HG02852 (cell line): Measurements from ENCODE around the gene CFD.
"Not testable (repeated sequence)": the region's sequence is repeated elsewhere in the genome, so short reads cannot be mapped to it uniquely, and the experiment has no call there.

Experiments used
- ATAC-seq: cut with Tn5 transposase; IDR thresholded peaks from one replicate; pipeline ENCODE4 v1.9.1; 2021; ENCODE audit warnings: mild to moderate bottlenecking, moderate library complexity; ENCODE audit not compliant: unreplicated experiment

Gene CFD

DNA sequence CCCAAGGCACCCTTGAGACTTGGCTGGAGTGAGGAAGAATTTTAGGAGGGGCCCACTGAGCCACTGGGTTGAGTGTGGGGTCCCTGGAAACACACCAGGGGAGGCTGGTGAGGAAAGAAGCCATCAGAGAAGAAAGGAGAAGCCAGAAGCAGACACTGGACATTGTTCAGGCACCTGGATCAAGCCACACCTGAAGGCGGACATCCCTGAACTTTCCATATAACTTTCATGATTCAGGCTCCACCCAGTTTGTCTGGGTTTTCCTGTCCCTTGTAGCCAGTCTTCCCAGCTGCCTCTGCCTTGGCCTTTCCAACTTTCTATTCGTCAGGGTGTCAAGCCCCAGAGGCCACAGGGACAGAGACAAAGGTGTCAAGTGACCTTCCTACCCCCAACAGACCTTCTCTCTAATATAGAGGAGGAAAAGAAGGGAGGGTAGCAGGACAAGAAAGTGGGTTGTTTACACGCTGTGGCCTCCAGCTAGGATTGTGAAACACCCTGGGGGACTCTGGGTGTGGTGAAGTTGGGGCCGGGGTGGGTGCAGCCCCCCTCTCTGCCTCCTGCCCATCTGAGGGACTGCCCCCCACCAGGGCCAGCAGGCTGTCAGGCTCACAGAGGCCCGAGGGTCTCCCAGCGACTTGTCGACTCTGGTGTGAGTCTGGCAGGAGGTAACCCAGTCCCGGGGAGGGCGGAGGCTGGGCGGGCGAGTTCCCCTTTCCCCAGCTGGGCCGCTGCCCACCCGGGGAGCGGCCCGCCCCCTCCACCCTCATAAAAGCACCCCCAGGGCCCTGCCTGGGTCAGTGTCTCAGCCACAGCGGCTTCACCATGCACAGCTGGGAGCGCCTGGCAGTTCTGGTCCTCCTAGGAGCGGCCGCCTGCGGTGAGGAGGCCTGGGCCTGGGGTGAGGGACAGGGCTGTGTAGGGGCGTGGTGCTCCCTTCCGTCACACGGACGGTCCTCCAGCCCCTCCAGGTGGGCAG lies at the start of gene CFD:
Gene CFD (plus strand): TSS at position 797 of the 976 bp plus-strand sequence. CDS start 26 bp downstream, at position 823.
- no peak for ATAC-seq

DNA sequence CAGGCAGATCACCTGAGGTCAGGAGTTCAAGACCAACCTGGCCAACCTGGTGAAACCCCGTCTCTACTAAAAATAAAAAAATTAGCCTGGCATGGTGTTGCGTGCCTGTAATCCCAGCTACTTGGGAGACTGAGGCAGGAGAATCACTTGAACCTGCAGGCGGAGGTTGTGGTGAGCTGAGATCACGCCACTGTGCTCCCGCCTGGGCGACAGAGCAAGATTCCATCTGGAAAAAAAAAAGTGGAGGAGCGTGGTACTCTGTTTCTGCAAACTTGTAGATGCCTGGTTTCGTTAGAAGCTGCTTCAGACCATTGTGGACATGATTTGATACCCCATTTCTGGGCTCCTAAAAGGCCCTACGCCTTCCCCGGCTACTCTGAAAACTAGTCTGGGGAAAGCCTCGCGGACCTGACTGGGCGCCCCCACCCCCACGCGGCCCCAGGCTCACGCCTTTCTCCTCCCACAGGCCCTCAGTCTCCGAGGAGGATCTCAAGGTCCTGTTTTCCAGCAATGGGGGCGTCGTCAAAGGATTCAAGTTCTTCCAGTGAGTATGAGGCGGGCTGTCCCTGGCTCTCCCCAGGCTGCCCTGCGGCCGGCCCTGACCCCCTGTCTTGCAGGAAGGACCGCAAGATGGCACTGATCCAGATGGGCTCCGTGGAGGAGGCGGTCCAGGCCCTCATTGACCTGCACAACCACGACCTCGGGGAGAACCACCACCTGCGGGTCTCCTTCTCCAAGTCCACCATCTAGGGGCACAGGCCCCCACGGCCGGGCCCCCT lies 49.2 kb upstream of the CFD start:
- no peak for ATAC-seq

DNA sequence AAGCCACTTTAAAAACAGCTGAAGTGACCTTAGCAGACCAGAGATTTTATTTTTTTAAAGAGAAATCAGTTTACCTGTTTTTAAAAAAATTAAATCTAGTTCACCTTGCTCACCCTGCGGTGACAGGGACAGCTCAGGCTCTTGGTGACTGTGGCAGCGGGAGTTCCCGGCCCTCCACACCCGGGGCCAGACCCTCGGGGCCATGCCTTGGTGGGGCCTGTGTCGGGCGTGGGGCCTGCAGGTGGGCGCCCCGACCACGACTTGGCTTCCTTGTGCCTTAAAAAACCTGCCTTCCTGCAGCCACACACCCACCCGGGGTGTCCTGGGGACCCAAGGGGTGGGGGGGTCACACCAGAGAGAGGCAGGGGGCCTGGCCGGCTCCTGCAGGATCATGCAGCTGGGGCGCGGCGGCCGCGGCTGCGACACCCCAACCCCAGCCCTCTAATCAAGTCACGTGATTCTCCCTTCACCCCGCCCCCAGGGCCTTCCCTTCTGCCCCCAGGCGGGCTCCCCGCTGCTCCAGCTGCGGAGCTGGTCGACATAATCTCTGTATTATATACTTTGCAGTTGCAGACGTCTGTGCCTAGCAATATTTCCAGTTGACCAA lies 48.5 kb upstream of the CFD start:
- ATAC-seq = no peak

DNA sequence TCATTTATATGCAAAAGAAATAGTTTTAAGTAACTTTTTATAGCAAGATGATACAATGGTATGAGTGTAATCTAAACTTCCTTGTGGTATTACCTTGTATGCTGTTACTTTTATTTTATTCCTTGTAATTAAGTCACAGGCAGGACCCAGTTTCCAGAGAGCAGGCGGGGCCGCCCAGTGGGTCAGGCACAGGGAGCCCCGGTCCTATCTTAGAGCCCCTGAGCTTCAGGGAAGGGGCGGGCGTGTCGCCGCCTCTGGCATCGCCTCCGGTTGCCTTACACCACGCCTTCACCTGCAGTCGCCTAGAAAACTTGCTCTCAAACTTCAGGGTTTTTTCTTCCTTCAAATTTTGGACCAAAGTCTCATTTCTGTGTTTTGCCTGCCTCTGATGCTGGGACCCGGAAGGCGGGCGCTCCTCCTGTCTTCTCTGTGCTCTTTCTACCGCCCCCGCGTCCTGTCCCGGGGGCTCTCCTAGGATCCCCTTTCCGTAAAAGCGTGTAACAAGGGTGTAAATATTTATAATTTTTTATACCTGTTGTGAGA lies 47.9 kb upstream of the CFD start:
- ATAC-seq = no peak

DNA sequence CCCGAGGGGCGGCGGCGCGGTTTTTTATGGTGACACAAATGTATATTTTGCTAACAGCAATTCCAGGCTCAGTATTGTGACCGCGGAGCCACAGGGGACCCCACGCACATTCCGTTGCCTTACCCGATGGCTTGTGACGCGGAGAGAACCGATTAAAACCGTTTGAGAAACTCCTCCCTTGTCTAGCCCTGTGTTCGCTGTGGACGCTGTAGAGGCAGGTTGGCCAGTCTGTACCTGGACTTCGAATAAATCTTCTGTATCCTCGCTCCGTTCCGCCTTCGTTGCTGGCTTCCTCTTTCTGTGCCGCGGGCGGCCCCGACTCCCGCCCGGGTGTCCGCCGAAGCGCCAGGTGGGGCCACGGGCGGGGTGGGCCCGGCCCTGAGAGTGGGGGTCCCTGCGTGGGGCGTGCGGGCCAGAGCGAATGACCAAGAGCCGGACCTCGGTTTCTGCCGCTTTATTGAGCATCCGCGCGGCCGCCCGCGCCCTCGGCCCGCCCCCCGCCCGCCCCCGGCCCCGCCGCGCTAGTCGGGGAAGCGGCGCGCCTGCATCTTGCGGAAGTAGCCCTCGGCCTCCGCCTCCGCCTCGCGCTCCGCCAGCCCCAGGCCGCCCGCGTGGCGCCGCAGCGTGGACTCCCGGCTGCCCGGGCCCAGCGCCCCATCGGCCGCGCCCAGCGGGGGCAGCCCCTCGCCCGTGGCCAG lies 47.3 kb upstream of the CFD start:
- no peak for ATAC-seq

DNA sequence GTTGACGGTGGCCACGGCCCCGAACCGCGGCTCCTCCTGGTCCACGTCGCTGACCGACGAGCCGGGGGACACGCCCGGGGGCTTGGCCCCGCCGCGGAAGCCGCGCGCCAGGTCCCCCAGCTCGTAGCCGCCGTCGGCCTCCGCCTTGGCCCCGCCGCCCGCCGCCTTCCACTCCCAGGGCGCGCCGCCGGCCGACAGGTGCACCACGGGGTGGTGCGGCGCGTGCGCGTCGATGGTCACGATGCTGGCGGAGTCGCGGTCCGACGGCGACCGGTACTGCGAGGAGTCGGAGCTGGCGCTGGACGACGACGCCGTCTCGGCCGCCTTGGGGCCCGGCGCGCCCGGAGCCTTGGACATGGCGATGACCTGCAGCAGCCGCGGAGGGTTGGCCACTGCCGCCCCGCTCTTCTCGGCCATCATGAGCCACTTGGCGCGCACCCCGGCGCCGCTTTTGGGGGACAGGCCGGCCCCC lies 46.7 kb upstream of the CFD start:
- no peak for ATAC-seq

DNA sequence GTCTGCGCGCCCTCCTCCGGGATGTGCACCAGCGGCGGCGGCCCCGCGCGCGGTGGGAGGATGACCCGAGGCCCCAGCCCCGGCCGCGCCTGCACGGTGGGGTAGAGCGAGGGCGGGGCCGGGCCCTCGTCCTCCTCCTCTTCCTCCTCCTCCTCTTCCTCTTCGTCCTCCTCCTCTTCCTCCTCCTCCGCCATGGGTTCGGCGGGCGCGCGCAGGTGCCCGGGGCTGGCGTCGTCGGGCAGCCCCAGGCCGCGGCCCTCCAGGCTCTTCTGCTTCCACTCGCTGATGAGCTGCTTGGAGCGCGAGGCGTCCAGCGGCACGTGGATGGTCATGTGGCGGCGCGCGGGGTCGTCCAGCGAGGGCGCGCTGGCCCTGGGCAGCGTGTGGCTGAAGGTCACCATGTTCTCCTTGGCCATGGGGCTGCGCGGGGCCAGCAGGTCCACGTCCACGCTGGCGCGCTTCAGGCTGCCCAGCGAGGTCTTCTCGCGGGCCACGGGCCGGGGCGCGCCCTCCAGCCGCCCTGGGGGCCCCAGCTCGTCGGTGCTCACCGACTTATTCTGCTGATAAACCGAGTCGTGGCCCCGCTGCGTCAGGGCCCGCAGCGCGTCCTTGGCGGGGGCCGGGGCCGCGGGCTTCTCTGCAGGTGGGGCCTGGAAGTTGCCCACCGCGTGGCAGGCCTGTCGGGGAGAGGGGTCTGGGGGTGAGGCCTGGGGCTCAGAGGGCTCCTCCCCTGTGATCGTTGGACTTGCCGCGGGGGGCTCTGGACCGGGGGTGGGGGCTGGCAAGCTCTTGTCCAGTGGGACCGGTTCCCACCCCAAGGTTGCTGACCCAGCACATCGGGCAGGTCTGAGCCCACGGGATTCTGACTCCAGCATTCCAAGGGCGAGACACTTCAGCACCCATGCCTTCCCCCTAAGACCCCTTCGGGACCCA lies 46.0 kb upstream of the CFD start:
- no peak for ATAC-seq

DNA sequence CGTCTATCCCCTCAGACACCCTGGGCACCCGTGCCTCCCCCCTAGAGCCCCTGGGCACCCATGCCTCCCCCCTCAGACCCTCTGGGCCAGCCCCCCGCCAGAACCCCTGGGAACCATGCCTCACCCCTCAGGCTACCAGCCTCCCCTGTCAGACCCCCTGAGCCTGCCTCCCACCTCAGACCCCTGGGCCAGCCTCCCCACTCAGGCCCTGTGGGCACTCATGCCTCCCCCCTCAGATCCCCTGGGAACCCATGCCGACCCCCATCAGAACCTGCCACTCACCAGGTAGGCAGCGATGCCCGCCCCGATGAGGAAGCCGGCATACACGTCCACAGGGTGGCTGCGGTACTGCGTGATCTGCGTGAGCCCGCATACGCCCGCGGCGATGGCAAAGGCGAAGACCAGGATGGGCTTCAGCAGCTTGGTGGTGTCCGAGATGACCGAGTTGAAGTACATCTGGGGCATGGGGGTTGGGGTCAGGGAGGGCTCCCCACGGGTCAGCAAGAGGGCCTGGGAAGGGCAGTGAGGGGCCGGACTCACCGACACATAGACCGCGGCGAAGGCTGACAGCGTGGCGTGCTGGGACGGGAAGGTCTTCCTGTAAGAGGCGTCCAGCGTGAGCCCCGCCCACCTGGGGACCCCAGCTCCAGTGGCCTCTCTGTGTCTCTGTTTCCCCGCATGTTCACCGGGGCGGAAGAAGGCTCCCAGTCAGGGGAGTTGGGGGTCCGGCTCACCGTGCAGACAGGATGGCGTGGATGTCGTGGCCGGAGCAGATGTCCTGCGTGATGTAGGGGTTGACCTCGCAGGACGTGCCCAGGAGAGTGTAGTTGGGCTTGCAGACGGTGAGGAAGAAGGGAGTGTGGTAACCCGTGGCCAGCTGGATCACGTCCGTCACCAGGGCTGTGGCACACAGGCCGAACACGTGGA lies 45.0 kb upstream of the CFD start:
- ATAC-seq = no peak

DNA sequence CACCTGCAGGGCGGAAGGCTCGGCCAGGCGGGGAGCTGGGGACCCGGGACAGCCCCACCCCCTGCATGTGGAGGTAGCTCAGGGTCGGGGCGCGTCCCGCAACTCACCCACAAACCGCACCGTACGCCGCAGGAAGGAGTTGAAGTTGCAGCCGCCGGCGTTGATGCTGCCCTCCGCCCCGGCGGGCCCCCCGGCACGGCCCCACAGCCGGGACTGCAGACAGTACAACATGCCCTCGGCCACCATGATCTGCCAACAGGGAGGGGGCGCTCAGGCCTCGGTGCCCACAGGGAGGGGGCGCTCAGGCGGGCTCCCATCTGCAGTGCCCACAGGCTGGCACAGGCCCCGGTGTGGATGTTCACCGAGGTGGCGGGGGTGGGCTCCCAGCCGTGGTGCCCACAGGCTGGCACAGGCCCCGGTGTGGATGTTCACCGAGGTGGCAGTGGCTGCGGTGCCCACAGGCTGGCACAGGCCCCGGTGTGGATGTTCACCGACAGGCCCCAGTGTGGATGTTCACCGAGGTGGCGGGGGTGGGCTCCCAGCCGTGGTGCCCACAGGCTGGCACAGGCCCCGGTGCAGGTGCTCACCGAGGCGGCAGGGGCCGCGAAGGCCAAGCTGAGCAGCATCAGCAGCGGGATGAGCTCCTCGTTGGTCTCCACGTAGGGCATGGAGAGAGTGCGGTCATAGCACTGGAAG lies 44.2 kb upstream of the CFD start:
- ATAC-seq = no peak

DNA sequence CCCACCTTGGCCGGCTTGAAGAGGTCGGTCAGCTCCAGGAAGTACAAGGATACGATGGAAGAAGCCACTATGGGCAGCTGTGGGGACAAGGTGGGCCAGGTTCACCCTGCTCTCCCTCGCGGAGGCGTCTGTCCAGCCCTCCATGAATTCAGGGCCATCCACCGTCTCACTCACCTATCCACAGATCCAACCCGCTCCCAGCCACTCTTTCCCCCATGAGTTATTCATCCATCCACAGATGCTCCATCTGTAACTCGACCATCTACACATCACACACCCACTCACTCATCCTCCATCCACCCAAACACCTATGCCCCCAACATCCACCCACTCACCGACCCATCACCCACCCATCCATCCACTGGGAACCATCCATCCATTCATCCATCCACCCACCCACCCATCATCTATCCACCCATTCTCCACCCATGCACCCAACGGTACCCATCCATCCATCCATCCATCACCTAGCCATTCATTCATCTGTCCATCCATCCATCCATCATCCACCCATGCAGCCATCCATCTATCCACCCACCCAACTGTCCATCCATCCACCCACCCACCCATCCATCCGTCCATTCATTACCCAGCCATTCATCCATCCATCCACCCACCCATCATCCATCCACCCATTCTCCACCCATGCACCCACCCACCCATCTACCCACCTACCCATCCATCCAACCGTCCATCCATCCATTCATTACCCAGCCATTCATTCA lies 43.5 kb upstream of the CFD start:
- ATAC-seq = no peak

DNA sequence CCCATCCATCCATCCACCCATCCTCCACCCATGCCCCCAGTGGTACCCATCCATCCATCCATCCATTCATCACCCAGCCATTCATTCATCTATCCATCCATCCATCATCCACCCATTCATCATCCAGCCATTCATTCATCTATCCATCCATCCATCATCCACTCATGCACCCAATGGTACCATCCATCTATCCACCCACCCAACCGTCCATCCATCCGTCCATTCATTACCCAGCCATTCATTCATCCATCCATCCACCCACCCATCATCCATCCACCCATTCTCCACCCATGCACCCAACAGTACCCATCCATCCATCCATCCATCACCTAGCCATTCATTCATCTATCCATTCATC lies 43.0 kb upstream of the CFD start:
- ATAC-seq = no peak

DNA sequence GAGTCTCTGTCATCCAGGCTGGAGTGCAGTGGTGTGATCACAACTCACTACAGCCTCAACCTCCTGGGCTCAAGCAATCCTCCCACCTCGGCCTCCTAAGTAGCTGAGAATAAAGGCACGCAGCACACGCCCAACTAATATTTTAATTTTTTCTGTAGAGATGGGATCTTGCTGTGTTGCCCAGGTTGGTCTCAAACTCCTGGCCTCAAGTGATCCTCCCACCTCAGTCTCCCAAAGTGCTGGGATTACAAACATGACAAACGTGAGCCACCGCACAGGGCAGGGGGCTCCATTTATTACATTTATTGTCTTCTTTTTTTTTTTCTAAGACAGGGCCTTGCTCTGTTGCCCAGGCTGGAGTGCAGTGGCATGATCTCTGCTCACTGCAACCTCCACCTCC lies 39.3 kb upstream of the CFD start:
- ATAC-seq = not testable (repeated sequence)

DNA sequence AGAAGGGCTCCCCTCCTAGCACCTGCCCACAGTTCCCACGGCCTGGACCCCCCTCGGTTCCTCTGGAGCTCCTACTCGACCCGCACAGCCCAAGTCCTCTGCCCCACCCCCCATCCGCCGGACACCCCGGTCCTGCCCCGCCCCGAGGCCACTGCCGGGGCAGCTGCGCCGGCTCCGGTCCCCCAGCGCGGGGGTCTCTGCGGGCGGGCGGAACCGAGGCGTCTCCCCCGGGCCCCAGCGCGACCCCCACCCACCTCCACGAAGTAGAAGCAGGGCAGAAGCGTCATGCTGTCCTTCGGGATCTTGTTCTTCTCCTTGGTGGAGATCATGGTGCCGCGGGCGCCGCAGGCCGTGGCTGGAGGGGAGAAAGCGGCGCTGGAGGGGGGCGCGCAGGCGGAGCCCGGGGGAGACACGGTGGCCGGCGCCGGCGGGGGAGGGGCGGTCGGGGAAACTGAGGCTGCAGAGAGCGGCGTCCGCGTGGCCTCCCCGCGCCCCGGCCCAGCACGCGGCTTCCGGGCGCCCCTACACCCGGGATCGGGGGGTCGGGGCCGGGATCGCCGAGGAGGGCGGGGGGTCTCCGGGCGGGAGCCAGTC lies 38.1 kb upstream of the CFD start:
- no peak for ATAC-seq

DNA sequence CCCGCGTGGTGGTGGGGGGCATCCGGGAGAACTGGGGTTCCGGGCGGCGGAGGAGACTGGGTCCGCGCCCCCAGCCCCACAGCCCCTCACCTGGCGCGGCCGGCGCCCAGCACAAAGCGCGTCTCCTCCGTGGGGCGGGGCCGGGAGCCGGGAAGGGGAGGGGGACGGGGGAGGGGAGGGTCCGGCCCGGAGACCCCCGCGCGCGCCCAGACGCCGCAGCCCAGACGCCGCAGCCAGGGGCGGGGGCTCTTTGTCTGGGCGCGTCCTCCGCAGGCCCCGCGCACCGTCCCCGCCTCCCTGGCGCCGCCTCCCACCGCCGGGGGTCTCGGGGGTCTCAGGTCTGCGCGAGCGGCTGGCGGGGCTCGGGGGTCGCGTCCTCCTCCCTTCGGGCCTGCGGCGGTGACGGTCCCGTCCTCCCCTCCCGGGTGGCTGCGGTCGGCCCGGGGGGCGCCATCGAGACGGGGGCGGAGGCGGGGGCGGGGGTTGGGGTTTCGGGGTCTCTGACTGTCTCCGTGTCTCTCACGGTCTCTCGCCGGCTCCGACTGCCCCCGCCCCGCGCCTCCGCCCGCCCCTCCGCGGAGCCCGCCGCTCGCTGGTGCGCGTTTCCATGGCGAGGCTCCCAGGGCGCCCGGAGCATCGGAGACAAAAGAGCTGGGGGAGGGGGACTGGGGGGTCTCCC lies 37.5 kb upstream of the CFD start, which contains the start of gene PLPPR3:
Gene PLPPR3 (minus strand): TSS at position 131 of the 679 bp plus-strand sequence. CDS start 396 bp downstream, outside the sequence.
- ATAC-seq = no peak

DNA sequence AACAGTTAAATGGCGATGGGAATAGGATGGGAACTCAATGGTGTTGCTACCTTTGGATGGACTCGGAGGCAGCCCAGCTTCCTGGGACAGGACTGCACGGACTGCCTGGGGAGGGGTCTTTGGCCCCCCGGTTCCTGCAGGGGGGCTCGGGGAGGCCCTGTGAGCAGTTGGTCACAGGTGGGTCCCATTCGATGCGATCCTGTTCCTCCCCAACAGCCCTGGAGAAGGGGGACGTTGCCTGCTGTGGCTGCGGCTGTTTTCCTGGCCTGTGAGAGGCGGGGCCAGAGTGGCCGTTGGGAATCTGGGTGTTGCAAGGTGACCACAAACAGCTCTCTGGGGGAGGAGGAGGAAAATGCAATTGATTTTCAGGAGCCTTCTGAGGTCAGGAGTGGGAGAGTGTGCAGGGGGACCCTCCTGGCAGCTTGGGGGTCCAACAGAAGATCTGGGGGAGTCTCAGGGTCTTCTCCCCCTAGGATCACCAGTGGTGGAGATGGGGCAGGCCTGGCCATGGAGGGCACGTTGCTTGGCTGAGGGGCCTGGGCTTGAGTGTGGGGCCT lies 35.8 kb upstream of the CFD start:
- ATAC-seq = no peak

DNA sequence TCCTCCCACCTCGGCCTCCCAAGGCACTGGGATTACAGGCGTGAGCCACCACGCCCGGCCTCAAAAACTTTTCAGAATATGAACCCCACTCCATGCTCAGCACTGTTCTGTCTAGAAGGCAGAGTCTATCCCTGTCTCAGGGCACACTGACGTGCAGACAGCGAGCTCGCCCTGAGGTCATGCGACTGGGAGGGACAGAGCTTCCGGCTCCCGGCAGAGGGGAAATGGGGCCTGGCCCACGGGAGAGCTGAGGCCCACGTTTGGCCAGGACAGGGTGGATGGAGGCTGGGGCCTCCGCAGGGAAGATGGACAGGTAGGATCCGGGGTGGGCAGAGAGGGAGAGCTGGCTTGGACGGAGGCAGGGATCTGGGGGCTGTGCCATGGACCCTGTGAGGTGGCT lies 34.6 kb upstream of the CFD start:
- ATAC-seq = no peak
